Epithelial cell of esophagus (primary cell): ENCODE data around the gene RALBP1.

Experiments
- DNase-seq: peaks from one replicate; pipeline ENCODE4 v3.0.0; 2010; ENCODE audit warnings: low read depth
- H3K4me3 ChIP-seq: 2 replicates; pipeline ENCODE4 v1.5.1; 2011; ENCODE audit warnings: mild to moderate bottlenecking, low read length, control low read depth
- CTCF ChIP-seq: IDR thresholded peaks from 2 replicates; pipeline ENCODE4 v1.5.1; 2011; ENCODE audit warnings: low read depth, mild to moderate bottlenecking, low read length, control low read depth, inconsistent platforms; ENCODE audit not compliant: insufficient read depth; ENCODE audit errors: missing control alignments

Gene RALBP1

GRCh38 chr18:9549405-9549804, 74.1 kb downstream of the RALBP1 start:
- H3K4me3 ChIP-seq = no peak overlapping the region
- DNase-seq = no peak
- TF ChIP-seq CTCF = peak; percentile 18

GRCh38 chr18:9550429-9550828, 75.1 kb downstream of the RALBP1 start:
- no peak overlapping the region for H3K4me3 ChIP-seq
- no peak for TF ChIP-seq CTCF
- DNase-seq = no peak

- no peak overlapping the region for H3K4me3 ChIP-seq
- no peak for DNase-seq
- TF ChIP-seq CTCF = no peak
Measured at GRCh38 chr18:9552191-9552590, 76.9 kb downstream of the RALBP1 start.

GRCh38 chr18:9552616-9553015, 77.3 kb downstream of the RALBP1 start:
- no peak for DNase-seq
- H3K4me3 ChIP-seq = no peak overlapping the region
- no peak for TF ChIP-seq CTCF

- H3K4me3 ChIP-seq = no peak overlapping the region
- peak; percentile 88 for DNase-seq
- TF ChIP-seq CTCF = no peak
Measured at GRCh38 chr18:9557250-9557943, 82.1 kb downstream of the RALBP1 start.

- DNase-seq = no peak
- no peak overlapping the region for H3K4me3 ChIP-seq
- TF ChIP-seq CTCF = no peak
Measured at GRCh38 chr18:9558387-9559064, 83.2 kb downstream of the RALBP1 start.
